LNCAP (cell line): ENCODE results near the gene RBM25.

Source experiments
- CTCF ChIP-seq: fragments of 450-650 bp; IDR thresholded peaks from 2 replicates; pipeline ENCODE4 v1.5.1; 2017; ENCODE audit warnings: mild to moderate bottlenecking

The RBM25 gene

GRCh38 chr14:73125169-73125588, 66.8 kb downstream of the RBM25 start:
- no peak for TF ChIP-seq CTCF

GRCh38 chr14:73125746-73126145, 67.4 kb downstream of the RBM25 start:
- no peak for TF ChIP-seq CTCF

- TF ChIP-seq CTCF = no peak
These were observed 75.5 kb downstream of the RBM25 start for GRCh38 chr14:73133795-73134194.

- TF ChIP-seq CTCF = no peak
These were observed 77.7 kb downstream of the RBM25 start for GRCh38 chr14:73136085-73136386.

GRCh38 chr14:73136387-73137225, 78.3 kb downstream of the RBM25 start, which contains the start of gene PSEN1:
Gene PSEN1 (plus strand): TSS chr14:73136507. CDS start chr14:73148020, 11,513 bp downstream.
- TF ChIP-seq CTCF = no peak

- no peak for TF ChIP-seq CTCF
These were observed 82.5 kb downstream of the RBM25 start for GRCh38 chr14:73140811-73141323.

GRCh38 chr14:73142216-73142615, 83.9 kb downstream of the RBM25 start:
- no peak for TF ChIP-seq CTCF
